GM21576 (cell line): Measurements from ENCODE around the gene CX3CR1.

Experiments used
- ATAC-seq: cut with Tn5 transposase; IDR thresholded peaks from one replicate; pipeline ENCODE4 v1.9.1; 2021; ENCODE audit warnings: mild to moderate bottlenecking, moderate library complexity; ENCODE audit not compliant: unreplicated experiment

CX3CR1 gene

DNA sequence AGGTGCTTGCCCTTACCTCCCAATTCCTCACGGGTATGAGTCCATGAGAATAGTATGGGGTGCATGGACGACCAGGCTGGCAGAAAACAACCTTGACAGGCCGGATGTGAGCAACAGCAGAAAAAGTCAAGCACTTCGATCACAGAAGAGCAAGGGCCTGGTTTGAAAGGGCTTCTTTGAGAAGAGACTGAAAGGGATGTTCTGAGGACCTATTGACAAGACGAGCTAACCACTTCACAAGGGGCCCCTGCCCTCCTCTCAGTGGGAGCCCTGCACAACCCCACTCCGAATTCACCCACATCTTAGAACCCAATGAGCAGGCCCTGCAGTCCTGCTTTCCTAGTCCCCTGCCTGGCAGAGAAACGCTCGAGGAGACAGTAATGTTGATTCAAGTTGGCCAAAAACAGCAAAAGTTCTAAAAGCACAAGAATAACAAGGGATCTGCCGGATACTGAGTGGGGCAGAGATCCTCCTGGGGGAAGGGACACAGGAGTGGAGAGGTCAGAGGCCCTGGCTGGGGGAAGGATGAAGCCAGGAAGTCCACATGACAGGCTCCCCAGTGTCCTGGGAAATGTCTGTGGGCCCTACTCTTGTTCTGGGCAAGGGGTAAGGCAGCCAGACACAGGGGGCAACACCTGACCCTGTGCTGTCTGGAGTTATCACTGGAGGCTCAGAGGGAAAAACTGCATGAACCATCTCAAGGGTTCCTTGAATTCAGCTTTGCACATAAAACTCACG is 14.8 kb upstream of the CX3CR1 start:
- no peak for ATAC-seq

DNA sequence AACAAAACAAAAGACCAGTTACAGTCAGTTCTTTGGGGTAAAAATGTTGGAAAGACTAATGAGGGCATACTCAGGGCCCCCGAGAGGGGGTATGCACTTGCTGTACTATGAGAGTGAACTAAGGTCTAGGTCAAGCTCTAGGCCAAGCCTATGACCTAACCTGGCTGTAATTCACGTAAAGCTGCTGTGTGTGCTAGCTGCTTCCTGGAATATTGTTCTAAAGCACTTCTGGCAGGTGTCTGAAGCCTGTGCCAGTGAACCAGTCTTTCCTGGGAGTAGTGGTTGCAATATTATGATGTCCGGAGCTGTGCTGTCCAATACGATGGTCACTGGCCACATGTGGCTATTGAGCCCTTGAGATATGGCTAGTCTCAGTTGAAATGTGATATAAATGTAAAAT is 13.1 kb upstream of the CX3CR1 start:
- no peak for ATAC-seq

- ATAC-seq, result no peak
Observed at GRCh38 chr3:39291903-39292329, 12.1 kb upstream of the CX3CR1 start.

DNA sequence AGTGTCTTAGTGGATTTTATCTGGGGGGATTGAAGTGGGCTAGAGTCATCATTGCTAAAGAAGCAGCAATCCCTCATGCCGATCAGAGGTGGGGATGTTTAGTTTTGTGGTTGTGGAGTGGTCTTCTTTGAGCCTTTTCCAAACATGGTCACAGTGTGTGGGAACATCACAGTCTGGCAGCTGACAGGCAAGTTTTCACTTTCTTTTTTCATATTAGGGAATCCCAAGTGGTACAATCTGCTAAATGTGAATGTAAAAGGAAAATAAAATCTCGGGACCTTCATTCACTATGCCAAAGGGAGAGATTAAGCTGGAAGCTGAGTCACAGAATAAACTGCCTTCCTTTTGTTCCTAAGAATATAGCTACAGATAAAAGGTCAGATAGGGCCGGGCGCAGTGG is 10.4 kb upstream of the CX3CR1 start:
- no peak for ATAC-seq

DNA sequence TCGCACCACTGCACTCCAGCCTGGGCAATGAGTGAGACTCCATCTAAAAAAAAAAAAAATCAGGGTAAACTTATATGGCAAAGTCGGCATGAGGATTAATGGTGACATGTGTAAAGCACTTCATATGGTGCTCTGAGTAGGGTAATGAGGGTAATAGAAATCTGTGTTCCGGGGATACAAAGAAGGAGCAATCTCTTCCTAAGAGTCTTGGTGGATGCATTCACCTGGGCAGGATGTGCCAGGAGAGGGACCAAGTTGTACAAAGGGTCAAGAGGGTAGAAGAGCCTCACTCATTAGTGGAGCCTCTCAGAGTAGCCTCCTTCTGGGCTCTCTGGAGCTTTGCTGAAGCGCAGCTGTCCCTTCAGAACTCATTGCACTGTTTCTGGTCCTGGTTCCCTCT is 9.3 kb upstream of the CX3CR1 start:
- ATAC-seq, result no peak

DNA sequence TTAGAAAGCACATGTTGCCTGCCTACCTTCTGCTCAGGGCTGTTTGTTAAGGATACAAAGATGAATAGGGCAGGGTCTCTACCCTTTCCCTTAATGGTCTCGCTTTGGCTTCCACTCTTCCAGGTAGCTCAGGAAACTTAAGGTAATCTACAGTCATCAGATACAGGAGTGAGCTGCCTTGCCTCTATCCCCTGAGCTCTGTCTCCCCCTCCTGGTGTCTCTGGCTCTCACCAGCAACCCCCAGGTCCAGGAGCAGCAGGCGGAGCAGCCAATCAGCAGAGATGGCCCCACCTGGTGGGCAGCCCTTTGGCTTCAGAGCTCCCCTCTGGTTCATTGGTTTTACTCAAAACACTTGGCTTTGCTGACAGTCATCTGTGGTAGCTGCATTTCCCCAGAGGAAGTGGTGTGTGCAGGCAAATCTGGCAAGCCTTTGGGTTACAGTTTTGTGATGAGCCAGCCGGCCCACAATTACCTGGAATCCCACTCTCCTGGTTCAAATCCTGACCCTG is 8.5 kb upstream of the CX3CR1 start:
- ATAC-seq, result peak; percentile 96

DNA sequence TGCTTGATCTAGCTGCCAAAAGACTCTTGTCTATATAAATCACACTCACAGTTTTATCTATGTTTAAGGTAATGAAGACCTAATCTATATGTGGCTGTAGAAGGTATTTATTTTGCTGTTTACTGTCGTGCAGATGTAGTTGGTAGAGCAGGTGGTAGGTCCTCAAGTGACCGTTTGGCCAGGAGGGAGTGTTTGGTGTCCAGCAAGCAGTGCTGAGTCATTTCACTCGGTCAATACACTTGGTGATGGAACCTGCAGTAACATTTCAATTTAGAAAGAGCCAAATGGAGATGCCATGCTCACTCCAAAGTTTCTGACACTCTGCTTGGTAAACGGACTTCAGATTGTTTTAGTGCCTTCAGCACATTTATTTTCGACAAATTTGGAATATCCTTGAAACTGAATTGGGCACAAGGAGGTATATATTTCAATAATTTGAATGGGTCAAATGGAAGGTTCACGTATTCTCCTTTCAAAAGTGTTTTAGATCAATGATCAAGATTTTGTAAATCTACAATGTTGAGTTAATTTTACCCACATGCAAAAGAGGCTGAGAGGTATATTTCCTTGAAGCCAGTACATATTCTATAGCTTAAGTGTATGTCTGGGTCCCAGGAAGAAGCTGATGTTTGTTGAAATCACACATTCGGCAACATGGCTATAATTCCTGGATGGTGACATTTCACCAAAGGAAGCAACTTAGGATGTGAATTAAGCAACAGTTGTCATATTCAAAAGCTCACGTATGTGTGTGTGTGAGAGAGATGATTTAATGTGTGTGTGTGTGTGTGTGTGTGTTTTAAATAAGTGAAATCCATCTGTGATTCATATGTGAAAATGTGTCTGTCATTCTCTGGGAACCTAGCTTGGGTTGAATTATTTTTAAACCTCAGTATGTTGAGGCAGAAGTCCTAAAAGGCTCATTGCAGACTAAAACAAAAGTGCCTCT is 7.7 kb upstream of the CX3CR1 start:
- no peak for ATAC-seq

DNA sequence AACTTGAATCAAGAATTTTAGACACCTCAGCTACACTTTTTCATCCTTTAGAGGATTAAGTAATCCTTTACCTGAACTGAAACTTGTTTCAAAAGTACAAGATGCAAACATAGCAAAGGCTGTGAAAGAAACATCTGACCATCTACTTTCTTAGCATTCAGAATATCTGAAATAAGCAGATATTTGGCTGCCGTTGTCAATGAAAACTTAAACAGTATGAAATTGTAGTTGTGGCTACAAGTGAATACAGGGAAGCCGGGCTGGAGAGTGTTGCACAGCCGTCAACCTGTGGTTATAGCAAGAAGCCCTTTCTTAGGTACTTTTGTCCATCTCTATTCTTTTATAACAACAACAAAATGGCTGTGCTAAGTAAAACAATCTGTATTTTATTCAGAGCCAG is 6.9 kb upstream of the CX3CR1 start:
- no peak for ATAC-seq

GRCh38 chr3:39285332-39285731 is 5.5 kb upstream of the CX3CR1 start:
- no peak for ATAC-seq

DNA sequence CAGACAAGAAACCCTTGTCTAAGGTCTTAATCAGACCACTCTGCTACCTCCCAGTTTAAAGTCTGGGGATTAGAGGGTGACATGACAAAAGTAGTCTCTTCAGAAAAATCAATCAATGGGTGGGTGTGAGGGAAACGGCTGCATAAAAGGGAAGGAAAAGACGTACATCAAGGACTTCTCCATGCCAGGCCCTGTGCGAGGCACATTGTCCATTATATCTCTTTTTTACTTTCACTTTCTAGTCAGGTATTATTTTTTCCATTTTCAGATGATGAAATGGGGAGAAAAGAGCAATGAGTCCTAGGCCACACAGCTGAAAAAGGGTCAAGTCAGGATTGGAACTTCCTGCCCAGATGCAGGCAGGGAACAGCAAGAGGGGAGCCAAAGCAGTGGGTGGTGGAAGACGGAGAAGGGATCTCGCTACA is 4.6 kb upstream of the CX3CR1 start:
- no peak for ATAC-seq

GRCh38 chr3:39282057-39282456 is 2.2 kb upstream of the CX3CR1 start:
- no peak for ATAC-seq

GRCh38 chr3:39281533-39281932 is 1.7 kb upstream of the CX3CR1 start:
- no peak for ATAC-seq

DNA sequence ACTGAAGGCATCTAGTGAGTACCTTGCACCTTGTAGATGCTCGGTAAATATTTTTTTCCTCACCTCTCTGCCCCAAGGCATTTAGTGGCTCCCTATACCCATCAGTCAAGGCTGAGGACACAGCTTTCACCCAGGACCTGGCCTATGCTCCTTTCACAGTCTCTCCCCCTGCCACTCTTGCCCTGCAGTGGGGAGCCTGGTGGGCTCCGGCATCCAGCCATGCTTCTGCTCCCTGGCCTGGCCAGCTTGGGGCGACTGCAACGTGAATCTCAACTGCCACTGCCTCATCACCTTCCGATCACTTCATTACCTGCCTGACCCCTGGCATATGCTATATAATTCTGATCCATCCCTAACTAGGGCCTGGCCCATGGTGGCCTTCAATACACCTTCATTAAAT is 735 bp upstream of the CX3CR1 start:
- no peak for ATAC-seq

DNA sequence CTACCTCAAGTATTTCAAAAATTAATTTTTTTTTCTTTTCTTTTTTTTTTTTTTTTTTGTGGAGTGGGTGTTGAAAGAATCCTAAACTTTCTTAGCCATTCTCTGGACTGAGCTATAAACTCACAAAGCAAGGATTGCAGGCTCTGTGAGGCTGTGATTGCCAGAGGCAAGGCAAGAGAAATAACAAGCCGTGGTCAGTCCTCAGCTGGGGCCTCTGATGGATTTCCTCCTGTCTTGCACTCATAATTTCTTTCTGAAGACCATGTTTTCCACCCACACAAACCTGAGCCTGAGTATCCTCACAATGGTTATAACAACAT is 1.3 kb downstream of the CX3CR1 start:
- ATAC-seq, result no peak

DNA sequence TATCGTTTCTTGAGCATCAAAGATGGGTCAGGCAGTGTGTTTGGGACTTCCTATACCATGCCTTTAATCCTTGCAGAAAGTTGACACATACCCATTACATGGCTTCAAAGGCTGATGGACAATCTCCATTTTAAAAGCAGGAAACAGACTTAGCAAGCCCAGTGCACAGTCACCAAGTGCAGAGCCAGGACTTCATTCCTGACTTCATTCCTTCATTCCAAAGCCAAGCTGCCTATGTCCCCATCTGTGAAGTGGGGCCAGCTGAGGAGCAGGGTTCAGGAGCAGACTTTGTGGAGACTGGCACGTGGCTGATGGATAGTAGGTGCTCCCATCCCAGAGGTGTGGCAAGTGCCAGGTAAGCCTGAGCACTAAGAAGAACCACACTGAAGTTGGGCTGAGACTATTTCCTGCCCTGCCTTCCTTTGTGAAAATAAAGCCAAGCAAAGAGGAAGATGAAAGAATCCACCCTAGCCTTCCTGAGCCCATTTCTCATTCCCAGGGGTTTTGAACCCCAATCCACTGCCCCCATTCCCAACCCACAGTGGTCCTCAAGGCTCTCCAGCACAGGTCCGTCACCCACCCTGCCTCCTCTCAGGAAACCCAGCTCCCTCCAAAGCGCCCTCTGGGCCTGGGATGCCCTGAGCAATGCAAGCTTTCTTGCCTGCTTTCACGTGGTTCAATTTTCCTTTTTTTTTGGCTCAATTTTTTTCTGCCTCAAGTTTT is 1.8 kb downstream of the CX3CR1 start:
- ATAC-seq, result no peak

- ATAC-seq, result no peak
Observed at GRCh38 chr3:39276746-39277145, 3.1 kb downstream of the CX3CR1 start.

DNA sequence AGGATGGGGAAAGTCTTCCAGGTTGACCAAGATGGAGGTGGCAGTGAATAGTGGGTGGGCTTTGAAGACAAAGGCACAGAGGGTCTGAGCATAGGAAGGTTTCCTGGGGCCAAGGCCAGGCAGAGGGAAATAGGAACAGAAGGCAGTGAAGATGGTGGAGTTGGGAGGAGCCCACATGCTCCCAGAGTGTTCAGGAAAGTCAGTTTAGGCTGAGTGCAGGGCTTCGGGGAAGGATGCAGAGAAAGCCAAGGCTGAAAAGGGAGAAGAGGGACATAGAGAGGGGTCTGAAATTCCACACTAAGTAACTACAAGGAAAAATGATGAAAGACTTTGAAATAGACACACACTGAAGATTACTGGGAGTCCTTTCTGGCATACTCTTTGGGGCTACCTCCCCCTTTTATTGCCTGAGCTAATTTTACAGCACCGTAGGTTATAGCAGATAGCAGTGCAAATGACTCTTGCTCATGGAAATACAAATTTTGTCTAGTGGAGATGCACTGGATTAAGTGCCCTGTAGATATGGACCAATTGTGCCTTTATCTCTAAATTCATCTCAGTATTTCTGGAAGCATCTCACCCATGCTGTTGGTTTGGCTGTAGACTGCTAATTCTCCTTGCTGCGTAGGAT is 3.8 kb downstream of the CX3CR1 start:
- ATAC-seq, result no peak

GRCh38 chr3:39275052-39275451 is 4.8 kb downstream of the CX3CR1 start:
- ATAC-seq, result no peak

DNA sequence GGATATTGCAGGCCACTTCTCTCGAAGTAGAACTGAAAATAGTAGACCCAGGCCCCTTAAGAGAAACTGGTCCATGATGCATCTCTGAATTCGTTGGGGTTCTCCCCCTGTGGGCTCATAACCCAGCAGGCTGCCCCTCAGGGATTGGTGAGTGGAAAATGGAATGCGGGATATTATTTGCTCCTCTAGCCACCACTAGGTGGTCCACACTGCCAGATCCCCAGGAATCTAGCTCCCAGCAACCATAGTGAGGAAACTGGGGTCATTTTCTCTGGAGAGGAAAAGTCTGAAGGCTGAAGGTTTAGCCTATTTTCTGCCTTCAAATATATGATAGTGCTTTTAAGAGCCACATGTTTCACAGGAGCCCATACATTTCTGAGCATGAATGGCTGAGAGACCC is 6.7 kb downstream of the CX3CR1 start:
- ATAC-seq, result no peak

GRCh38 chr3:39272191-39272590 is 7.6 kb downstream of the CX3CR1 start:
- ATAC-seq, result no peak

- no peak for ATAC-seq
Observed at GRCh38 chr3:39271363-39271914, 8.4 kb downstream of the CX3CR1 start.
